HPDE6-E6E7 (cell line): ENCODE measurements around the gene MAP2K5.

Experiments
- DNase-seq: peaks from one replicate; pipeline ENCODE4 v3.0.0; 2011; ENCODE audit warnings: missing footprints; ENCODE audit errors: extremely low spot score

Gene MAP2K5

DNA sequence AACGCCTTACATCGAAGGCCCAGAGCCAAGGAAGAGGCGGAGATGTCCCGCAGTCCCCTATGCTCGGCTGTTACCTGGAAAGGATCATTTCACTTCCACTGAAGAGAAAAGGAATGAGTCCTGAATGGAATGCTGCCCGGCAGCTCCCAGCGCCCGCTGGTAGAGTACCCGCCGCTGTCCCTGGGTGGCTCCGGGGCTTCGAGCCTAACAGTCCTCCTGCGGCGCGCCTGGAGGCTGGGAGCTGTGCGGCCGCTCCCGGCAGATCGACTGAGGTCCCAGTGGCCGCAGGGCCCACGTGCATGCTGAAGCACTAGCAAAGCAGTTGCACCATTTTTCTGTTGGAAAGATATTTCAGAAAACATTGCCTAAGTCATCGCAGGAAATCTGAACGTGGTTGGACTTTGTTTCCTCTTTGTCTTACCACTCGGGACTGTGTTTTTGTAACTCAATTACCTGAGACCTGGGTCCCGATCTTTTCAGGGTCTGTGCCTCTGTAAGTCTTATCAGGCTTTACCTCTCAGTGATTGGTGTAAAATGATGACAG, 296.4 kb downstream of the MAP2K5 start:
- no peak for DNase-seq

DNA sequence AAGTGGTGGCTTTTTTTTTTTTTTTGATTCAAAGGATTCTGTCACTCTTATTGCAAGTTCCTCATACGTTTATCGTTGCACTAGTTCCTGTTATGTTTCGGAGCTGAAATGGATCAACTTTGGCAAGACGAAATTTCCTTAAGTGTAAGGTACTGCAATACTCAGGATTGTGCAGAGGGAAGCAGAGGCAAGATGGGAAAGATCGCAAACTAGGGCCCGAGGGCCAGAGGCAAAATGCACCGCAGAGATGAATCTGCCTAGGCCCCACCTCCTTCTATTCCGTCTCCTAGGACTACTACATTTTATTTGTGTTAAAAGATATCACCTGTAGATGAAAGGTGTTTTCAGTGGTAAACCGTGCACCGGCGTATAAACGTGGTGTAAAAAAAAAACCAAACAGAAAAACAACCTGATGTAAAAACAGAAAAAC, 297.0 kb downstream of the MAP2K5 start:
- no peak for DNase-seq

DNA sequence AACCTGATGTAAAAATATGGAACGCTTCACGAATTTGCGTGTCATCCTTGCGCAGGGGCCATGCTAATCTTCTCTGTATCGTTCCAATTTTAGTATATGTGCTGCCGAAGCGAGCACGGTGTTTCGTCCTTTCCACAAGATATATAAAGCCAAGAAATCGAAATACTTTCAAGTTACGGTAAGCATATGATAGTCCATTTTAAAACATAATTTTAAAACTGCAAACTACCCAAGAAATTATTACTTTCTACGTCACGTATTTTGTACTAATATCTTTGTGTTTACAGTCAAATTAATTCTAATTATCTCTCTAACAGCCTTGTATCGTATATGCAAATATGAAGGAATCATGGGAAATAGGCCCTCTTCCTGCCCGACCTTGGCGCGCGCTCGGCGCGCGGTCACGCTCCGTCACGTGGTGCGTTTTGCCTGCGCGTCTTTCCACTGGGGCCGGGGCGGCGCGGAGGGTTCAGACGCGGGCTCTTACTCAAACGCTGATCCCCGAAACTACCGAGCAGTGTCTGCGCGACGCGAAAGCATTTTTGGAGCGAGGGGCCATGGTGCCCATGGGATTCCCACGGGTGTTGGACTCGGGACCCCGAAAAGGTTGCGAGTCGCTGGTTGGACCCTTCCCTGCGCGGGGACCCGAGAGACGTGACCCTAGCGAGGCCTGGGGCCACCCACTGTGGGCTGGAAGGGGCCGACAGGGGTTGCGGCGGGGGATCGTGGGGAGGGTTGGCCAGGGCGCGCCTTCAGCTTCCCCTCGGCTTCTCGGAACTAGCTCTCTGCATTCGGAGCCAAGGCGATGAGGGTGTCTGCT, 297.6 kb downstream of the MAP2K5 start, which contains the start of gene RNU6-1:
Gene RNU6-1 (minus strand): TSS at position 117 of the 820 bp plus-strand sequence.
- DNase-seq, result peak; percentile 71

DNA sequence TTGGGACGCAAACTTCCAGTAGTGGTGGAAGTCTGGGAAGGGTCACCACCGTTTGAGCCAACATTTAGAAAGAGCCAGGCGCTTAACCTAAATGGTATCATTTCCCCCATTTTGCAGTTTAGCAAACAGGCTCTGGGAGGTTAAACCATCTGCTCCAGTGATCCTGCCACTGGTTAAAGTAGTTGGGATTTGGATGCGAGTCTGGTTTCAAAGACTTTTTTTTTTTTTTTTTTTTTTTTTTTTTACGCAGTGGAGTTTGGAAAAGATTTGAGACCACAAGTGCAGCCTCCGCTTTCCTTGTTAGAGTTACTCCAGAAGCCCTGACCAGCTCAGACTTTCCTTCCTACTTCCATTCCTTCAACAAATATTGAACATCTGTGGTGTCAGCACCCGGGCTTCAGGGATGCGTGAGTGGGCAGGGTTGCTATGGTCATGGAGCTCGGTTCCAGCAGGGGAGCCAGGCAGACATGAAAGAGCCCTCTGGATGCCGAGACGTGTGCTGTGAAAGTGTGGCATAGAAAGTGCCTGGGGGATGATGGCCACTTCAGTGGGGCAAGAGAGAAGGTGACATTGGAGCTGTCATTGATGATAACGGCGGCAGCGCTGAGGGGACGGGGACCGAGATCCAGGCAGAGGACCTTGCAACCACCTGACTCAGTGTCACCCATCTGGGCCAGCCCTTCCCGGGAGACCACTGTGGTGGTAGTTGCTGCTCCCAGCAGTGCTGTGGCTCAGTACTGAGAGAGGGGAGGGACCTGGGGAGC, 298.4 kb downstream of the MAP2K5 start:
- no peak for DNase-seq

DNA sequence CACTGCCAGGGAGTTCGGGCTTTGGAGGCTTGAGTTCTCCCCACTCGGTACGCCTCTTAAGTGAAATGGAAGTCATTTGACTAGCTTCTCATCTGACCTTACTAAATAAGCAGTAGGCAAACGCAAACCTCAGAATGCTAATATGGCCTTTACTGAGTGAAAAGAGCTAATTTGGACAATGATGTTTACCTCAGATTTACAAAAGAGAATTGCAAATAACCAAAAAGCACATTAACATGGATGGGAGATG, 298.9 kb downstream of the MAP2K5 start:
- DNase-seq, result no peak

DNA sequence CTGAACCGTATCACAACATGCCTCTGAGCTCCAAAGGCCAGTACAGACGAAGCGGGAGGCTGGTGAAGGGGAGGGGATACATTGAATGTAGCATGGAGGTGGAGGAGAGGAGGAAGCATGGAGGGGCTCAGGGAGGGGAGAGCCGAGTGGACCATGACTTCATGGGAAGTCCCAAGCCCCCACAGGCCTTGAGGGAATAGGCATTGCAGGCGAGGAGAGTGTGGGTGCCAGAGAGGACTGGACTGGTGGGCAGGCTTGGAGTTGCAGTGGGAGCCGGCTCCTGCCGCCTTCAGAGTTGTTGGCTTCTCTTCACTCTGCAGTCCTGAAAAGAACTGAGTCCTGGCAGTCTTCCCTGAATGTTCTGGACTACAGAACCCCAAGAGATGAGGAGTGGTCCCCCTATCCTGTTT, 300.6 kb downstream of the MAP2K5 start:
- no peak for DNase-seq

DNA sequence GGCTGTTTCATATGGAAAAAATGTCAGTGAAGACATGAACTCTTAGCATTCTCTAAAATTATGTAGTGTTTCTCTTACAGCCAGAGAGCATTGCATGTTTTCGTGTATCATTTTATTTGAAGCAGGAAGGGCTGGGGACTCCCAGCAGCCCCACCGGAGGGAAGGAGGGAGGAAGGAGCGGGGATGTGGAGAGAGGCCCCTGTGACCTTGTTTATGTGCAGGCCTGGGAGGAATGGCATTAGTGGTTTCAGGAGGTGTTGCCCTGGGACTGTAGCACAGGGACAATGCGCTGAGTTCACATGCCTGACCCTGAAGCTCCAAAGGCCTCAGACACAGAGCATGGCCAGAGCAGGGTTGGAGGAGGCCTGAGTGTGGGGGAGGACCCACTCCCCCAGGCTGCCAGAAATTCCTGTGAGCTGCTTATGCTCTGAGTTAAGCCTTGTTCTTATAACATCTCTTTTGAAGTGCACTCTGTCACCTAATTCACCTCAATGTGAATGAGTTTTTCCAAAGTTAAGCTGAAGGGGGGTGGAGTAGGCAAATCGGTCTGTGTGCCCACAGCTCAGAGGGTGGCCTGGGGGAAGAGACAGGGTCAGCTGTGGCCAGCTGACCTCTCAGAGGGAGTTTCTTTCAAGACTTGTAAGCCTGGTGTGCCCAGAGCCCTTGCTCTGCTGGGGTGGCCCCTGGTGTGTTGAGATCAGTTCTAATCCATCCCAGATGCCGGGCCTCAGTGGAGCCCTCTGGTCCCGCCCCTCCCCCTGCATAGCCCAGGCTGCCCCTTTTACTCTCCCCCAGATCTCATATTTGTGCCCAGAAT, 301.3 kb downstream of the MAP2K5 start:
- DNase-seq, result no peak

DNA sequence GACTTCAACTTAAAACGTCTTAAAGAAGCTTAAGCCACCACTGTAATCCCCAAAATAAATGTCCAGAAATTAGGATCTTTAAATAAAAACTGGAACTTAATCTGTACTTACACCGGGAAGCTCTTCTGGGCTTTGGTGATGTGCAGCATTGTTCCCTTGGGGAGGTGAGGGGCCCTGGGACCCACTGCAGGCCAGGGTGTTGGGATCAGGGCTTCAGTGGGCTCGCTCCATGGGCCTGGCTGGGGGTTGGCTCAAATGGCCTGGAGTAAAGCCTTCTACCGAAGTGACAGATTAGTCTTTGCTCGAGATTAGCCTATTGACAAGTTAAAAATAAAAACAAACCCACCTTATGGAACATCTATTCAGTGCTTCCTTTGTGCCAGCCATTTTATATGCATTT, 303.5 kb downstream of the MAP2K5 start:
- no peak for DNase-seq

DNA sequence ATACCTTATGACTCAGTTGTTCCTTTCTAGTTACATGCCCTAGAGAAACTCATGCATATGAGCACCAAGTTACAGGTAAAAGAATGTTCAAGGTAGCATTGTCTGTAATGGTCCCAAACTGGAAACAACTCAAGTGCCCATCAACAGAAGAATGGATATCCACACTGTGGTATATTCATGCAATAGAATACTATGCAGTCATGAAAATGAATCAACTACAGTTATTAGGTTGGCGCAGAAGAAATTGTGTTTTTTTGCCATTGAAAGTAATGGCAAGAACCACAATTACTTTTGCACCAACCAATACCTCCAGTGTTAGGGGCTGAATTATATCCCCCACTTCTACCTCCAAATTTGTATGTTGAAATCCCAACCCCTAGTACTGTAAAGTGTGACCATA, 307.0 kb downstream of the MAP2K5 start:
- DNase-seq, result no peak

DNA sequence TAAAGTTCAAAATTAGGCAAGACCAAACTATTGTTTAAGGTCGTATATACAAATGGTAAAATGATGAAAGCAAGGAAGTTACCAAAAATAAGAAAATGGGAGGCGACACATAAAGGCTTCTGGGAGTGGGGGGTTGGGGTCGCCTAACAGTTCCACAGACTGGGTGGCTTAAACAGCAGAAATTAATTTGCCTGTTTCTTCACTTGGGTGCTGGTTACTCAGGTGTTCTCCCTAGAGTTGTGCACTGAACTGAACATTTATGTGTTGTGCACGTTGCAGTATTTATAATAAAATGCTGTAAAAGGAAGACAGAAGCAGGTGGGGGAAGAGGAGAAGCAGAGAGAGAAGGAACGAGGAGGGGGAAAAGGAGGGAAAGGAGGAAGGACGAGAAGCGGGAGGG, 307.8 kb downstream of the MAP2K5 start:
- DNase-seq, result no peak

DNA sequence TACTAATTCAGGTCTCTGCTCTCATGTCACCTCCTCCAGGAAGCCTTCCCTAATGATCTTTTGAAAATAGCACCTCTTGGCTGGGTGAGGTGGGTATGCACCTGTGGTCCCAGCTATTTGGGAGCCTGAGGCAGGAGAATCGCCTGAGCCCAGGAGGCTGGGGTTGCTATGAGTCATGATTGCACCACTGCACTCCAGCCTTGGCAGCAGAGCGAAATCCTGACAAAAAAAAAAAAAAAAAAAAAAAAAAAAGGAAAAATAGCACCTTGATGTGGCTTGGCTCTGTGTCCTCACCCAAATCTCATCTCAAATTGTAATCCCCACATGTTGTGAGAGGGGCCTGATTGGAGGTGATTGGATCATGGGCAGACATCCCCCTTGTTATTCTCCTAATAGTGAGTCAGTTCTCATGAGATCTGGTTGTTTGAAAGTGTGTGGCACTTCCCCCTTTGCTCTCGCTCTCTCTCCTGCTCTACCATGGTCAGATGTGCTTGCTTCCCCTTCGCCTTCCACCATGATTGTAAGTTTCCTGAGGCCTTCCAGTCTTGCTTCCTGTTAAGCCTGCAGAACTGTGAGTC, 308.6 kb downstream of the MAP2K5 start:
- DNase-seq, result no peak

DNA sequence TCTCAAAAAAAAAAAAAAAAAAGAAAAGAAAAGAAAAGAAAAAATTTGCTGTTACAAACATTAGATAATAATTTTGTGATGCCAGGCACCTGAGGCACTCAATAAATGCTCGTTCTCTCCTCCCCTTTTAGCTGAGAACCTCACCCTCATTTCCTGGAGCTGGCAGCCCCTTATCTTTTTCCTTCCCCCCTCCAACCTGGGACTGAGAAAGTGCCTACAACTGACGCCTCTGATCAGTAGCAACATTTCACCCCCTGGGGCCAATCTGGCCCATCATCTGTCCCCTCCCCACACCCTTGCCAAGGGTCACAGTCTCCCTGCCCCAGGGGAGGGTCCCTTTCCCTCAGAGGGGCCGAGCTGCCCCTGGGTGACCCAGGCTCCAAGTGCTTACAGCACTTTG, 309.9 kb downstream of the MAP2K5 start:
- no peak for DNase-seq

DNA sequence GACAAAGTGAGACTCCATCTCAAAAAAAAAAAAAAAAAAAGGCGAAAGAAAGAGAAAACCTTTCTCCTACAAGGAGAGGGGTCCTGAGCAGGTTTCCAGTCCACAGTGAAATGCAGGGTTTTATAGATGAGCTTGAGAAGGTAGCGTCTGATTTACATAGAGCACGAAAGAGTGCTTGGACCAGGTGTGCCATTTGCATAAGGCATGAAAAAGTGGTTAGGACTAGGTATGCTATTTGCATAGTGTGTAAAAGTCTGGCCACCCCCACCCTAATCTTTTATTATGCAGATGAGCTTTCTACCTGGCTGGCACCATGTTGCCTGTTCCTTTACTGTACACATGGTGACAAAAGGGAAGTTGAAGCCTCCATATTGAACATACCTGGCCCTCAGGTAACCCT, 311.0 kb downstream of the MAP2K5 start:
- DNase-seq, result no peak

DNA sequence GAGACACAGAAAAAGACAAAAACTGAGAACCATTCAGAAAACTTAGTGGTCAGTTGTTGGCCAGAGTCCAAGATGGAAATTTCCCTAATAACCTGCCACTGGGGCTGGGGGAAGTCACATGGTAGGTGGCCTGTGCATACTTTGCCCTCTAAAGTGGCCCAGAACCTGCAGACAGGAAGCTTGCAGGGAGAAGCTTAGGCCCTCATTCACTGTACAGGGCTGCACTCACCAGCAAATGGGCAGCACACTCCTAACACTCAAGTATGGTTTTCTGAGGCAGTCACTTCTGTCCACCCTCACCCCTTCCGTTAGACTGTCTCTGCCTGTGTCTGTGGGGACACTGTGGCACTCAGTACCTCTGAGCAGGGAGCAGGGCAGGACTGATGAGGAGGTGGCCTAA, 311.9 kb downstream of the MAP2K5 start:
- DNase-seq, result no peak

DNA sequence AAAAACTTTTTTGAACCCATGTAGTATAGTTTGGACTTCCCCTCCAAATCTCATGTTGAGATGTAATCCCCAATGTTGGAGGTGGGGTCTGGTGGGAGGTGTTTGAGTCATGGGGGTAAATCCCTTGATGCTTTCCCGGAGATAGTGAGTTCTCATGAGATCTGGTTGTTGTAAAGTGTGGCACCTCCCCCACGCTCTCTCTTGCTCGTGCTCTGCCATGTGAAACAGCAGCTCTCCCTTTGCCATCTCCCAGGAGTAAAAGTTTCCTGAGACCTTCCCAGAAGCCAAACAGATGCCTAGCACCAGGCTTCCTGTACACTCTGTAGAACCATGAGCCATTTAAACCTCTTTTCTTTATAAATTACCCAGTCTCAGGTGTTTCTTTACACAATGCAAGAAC, 313.3 kb downstream of the MAP2K5 start:
- no peak for DNase-seq
